GM12801 (cell line): ENCODE measurements around the gene EIF2D.

Experiments used
- CTCF ChIP-seq: IDR thresholded peaks from one replicate; pipeline ENCODE4 v1.5.1; 2011; ENCODE audit warnings: control low read depth; ENCODE audit not compliant: insufficient read length; ENCODE audit errors: extremely low read depth

Gene EIF2D

GRCh38 chr1:206589206-206589605 is 23.1 kb downstream of the EIF2D start:
- no peak for TF ChIP-seq CTCF

GRCh38 chr1:206588492-206588891 is 23.8 kb downstream of the EIF2D start:
- TF ChIP-seq CTCF: no peak

- TF ChIP-seq CTCF: no peak
Observed at GRCh38 chr1:206587904-206588303, 24.4 kb downstream of the EIF2D start.

GRCh38 chr1:206586501-206587445 is 25.5 kb downstream of the EIF2D start:
- TF ChIP-seq CTCF: no peak

GRCh38 chr1:206584683-206585082 is 27.6 kb downstream of the EIF2D start:
- TF ChIP-seq CTCF: no peak

GRCh38 chr1:206583707-206584648 is 28.3 kb downstream of the EIF2D start:
- TF ChIP-seq CTCF: no peak

- no peak for TF ChIP-seq CTCF
Observed at GRCh38 chr1:206582971-206583706, 29.1 kb downstream of the EIF2D start.
